Activated CD4-positive, CD25-positive, alpha-beta regulatory T cell (primary cell): Measurements from ENCODE around the gene OR4C12.
"Not testable (repeated sequence)": the region's sequence is repeated elsewhere in the genome, so short reads cannot be mapped to it uniquely, and the experiment has no call there.

Experiments
- DNase-seq, 4 experiments: peaks; one replicate each; lab custom pipeline; 2025; lab: John Stamatoyannopoulos, UW

The OR4C12 gene

DNA sequence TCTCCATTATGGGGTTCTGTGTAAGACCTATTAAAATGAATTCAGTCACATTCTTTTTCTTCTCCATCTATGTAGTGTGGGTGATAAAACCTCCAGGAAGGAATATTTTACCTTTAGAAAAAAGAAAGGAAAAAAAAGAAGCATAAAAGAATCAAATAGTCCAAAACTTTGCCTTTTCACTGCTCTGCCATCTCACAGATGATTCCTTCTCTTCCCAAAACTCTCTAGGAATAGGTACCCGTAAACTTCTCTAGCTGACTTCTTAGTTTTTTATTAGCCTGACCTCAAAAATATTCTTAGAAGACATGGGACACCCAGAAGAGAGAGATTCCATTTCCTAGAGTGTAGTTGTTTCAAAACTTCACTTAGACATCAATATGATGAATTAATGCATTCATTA is at the start of gene OR4C12:
TSS of gene OR4C12 (minus strand) at position 101 of the 400 bp plus-strand sequence. CDS start at position 67, 34 bp downstream.
- not testable (repeated sequence) for DNase-seq

DNA sequence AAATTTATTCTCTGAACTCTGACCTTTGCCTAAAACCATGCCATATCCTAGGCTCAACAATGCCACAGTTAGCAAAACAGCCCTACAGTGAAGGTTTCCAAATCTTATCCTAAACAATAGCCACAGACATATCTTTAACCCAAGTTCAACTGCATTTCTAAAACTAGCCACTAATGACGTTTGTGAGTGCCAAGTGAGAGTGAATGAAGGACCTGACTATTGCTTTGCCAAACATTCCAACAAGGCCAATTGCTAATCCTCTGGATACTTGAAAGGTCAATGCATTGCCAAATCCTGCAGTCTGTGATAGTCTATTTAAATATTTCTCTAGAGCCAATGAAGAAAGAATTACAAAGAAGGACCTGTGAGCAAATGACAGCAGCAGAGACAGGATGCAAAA is 47.9 kb upstream of the OR4C12 start:
- no peak for DNase-seq

DNA sequence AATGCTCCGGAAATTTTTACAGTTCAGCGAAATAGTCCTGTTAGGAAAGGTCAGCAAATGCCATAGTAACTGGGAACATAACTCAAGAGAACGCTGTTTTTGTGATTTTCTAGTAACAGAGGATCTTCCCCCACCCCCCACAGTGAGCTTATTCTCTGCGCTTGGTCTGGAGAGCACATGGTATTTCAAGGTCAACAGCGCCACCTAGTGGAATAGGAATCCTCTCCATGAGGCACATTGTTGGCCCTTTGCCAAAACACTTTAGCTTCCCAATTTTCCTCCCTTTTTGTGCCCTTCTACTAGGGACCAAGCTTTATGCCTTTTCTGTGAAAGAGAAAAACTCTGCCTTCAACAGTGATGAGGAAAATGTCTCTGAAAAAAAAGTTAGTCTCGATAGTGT is 13.2 kb upstream of the OR4C12 start:
- no peak for DNase-seq

DNA sequence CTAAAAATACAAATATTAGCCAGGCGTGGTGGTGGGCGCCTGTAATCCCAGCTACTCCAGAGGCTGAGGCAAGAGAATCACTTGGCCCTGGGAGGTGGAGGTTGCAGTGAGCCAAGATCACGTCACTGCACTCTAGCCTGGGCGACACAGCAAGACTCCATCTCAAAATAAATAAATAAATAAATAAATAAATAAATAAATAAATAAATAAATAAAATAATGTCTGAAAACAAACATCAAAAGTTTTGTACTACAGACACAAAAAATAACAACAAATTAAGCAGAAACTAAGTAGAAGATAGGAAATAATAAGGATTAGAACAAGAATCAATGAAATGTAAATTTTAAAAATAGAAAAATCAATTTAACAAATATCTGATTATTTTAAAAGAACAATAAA is 8.9 kb downstream of the OR4C12 start:
- not testable (repeated sequence) for DNase-seq

DNA sequence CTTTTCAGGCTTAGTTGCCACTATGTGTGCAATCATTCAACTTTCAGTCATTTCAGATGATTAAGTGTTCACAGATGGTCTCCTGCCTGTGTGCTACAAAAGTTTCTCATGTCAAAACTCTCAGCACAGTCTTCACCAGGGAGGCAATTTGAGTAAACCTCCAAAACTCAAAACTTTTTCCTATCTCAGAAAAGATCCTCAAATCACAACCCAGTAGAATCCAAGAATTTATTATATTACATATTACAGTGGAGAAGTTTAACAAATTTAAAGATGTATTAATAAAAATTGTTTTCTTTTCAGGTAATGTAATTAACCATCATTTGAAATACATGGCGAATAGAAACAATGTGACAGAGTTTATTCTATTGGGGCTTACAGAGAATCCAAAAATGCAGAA is 30.2 kb downstream of the OR4C12 start, which contains the start of gene OR4C13:
TSS of gene OR4C13 (plus strand) at position 301 of the 400 bp plus-strand sequence. CDS start at position 333, 32 bp downstream.
- DNase-seq: no peak

DNA sequence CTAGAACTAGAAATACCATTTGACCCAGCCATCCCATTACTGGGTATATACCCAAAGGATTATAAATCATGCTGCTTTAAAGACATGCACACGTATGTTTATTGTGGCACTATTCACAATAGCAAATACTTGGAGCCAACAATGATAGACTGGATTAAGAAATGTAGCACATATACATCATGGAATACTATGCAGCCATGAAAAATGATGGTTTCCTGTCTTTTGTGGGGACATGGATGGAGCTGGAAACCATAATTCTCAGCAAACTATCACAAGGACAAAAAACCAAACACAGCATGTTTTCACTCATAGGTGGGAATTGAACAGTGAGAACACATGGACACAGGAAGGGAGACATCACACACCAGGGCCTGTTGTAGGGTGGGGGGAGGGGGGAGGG is 33.6 kb downstream of the OR4C12 start:
- not testable (repeated sequence) for DNase-seq
